Stimulated activated CD4-positive, alpha-beta T cell treated with anti-CD3 and anti-CD28 coated beads, Interleukin-4, amount 100 ng/mL, for 4 hours (primary cell): ENCODE data around the gene SMOC2.
"Not testable (repeated sequence)": the region's sequence is repeated elsewhere in the genome, so short reads cannot be mapped to it uniquely, and the experiment has no call there.

ENCODE experiments used
- DNase-seq, 2 experiments: peaks; one replicate each; pipeline ENCODE4 v3.0.0-alpha.2; 2020

Gene SMOC2

GRCh38 chr6:168609026-168609685, 168.2 kb downstream of the SMOC2 start:
- no peak for DNase-seq

DNA sequence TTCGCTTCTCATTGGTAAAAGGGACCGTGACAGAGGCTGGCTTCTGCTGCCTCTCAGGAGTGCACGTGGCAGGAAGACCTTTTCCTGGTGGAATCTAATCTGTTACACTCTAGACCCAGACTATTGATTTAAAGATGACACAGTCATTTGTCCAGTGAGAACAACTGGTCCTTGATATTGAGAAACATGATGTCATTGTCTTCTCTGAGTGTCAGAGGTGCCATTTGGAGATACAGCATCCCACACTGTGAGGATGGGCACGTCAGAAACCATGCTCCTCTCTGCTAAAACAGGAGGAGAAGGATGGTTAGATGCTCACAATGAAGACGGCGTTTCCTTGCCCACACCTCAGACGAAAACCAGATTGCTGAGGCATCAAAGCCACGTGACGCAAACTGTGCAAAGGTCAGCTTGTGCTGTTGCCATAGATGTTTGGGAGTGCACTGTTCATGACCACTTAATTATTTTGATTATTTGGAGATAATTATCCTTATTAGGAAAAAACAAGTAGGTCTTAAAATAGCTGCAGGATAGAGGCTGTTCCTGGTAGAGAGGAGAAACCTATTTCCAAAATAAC, 169.0 kb downstream of the SMOC2 start:
- no peak for DNase-seq

DNA sequence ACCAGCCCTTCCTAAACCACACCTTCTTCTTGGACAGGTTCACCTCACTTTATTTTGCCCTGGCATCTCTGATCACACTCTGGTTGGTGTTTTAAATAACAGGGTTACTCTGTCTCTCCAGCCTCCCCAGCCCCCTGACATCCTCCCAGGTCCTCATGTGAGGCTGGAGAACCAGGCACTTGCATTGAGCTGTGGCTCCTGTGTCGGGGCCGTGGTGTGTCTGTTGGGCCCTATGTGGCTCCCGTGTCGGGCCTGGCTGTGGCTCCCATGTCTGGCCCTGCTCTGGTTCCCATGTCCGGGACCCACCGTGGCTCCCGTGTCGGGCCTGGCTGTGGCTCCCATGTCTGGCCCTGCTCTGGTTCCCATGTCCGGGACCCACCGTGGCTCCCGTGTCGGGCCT, 170.0 kb downstream of the SMOC2 start:
- DNase-seq, result not testable (repeated sequence)

- DNase-seq, result no peak
These were observed 170.7 kb downstream of the SMOC2 start for GRCh38 chr6:168611691-168612090.

GRCh38 chr6:168612586-168612985, 171.6 kb downstream of the SMOC2 start:
- DNase-seq, result no peak

- DNase-seq, result no peak
These were observed 174.9 kb downstream of the SMOC2 start for GRCh38 chr6:168615837-168616236.

DNA sequence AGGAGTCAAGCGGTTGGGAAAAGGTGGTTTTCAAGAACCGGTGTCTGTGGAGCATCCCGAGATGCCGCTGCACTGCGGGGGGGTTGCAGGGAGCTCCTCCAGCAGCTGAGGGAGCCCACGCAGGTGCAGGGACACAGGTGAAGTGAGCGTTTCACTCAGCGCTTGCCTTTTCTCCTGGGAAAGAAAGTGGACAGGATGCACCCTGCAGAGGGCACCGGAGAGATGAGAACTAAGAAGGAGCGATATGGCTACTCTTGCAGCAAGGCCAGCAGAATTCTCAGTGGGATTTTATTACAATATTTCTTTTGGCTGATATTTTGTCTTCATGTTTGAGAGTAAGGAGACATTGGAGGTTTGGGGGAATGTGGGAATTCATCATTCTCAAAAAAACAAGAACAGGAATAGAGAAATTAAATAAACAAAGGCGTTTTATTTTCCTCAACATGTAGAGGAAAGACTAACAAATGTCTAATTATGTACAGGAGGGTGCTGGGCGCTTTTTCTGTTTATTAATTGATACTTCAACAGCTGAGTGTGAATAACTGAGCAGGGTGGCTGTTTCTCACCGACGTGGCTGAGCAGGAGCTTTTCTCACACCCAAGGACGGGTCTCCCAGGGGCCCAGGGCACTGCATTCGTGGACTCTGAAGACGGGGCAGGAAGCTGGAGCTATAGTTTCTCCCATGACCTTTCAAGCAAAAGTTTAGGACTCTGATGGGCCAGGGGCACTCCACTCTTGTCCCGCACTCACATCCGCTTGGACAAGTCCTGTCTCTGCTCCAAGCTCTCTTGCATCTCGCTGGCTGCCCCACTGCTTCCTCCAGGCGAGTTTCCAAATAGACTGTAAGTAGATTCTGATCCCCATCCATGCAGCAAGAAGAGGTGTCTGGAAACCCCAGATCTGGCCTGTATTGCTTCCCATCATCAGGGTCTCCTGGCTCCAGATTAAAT, 176.1 kb downstream of the SMOC2 start:
- no peak for DNase-seq

DNA sequence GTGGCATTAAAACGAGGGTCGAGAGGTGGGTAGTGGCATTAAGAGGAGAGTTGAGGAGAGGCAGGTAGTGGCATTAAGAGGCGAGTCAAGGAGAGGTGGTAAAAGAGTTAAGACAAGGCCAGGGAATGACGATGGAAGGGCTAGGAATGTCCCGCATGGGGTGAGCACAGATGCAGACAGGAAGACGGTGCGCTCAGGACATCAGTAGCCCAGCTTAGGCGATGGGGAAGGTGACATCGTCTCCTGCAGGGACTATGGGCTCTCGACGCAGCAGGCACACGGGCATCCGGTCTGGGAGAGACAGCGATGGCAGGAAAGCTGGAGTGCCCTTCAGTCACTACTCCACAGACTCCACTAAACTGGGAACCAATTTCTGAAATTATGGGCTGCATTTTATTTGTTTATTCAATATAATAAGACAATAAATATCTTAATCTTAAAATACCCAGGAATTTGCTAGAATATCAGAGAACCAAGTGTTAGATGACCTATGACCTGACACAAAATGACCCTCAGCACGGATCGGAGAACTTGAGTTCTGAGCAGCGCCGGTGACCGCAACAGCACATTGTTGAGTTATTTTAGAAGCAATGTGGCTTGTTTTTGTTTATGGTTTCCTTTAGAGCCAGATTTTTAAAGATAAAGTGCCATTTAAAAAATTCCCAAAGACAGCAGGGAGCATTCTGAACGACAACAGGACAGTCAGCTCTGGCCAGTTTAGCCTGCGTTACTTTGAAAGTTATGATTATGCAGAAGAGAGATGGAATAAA, 177.7 kb downstream of the SMOC2 start:
- DNase-seq, result no peak

DNA sequence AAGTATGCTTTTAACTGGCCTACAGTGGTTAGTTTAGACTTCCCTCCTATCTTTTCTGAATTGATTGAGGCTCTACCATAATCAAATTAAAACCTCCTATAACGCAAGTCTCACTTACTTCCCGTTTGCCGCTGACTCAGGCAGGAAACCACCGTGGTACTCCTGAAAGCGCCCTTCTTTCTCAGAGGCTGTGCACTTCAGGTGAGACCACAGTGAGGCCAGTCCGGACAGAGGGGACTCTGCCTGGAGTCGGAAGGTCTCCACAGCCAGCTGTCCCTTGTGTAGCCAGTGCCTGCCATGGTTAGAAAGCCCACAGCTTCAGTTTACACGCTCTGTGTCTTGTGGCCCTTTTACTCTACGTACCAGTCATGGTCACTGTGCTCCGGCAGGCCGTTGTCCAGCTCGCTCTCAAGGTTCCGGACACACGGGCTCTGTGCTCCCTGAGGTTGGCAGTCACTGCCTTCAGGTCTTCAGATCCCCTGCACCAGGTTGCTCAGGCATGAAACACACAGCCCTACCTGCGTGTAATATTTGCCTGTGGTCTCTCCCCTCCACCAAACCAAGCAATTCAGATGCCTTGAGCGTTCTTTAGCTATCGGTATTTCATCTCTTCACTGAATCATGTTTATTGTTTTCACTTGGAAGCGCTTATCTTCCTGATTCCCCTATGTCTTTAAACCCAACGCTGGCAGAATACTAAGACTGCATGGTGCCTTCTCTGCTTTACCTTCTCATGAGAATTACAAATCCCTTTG, 178.8 kb downstream of the SMOC2 start:
- DNase-seq, result no peak

GRCh38 chr6:168620578-168620977, 179.6 kb downstream of the SMOC2 start:
- no peak for DNase-seq

GRCh38 chr6:168623736-168624135, 182.8 kb downstream of the SMOC2 start:
- DNase-seq, result no peak

DNA sequence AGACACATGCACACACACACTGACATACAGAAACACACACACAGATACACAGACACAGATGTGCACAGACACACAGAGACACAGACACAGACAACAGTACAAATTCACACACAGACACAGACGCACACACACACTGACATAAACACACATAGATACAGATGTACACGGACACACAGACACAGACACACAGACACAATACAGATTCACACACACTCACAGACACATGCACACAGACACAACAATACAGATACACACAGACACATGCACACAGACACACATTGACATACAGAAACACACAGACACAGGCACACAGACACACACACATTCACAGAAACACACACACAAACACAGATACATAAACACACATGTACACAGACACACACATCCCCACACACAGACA, 183.6 kb downstream of the SMOC2 start:
- no peak for DNase-seq

DNA sequence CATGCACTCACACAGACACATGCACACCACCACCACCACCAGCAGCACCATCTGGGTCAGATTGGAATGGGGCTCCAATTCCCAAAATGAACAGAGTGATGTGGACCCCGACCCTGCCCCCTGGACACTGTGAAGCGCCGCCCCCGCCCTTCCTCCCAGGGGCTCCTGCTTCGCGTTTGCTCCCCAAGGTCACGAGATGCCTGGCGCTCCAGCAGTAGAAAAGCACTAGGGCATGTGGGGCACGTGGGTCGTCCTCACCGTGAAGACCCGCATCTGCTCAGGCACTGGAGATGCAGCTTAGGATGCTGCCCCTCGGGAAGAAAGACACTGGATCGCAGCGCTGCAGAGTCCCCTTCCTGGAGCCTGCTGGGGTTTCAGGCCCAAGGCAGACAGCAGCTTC, 184.0 kb downstream of the SMOC2 start:
- no peak for DNase-seq

- no peak for DNase-seq
These were observed 184.6 kb downstream of the SMOC2 start for GRCh38 chr6:168625602-168626001.

DNA sequence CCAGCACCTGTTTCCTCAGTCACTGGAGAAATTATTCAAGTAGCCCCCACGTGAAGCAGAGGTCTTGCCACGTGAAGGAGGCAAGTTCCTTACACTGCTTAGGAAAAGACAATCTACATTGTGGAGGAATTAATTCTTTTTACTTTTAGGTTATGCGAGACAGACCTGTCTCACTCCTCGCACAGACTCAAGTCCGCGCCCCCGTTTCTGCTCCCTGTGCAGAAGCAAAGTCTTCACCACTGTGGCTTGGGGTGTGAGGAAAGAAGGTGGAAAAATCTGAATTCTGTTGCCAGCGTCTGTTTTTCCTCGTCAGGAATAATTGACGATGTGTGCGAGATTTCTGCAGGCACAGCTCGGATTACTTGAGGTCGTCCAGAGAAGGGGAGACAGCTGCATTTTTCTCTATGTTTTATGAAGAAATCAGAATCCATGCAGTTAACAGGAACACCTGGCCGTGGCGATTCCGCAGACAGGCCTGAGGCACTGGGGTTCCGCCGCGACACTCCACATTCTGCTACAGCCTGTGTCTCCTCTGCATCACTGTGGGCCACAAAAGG, 185.1 kb downstream of the SMOC2 start:
- DNase-seq, result no peak

GRCh38 chr6:168627506-168628175, 186.7 kb downstream of the SMOC2 start:
- DNase-seq, result no peak

DNA sequence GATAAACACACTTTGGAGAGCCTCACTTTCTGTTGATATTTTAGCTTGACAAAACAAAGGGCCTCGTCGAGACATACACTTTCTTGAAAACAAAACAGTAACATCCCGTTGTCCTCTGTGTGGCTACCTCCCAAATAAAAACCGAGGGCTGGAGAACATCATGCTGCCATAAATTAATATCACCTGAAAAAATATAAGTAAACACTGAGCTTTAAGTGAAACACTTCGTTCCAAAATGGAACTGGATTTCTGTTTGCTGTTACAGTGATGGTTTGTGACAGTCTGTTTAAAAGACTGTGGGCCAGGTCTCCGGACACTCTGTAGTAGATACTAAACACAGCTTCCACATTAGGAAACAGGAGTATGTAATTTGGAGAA, 187.2 kb downstream of the SMOC2 start:
- DNase-seq, result no peak

- DNase-seq, result no peak
These were observed 187.8 kb downstream of the SMOC2 start for GRCh38 chr6:168628732-168629245.

DNA sequence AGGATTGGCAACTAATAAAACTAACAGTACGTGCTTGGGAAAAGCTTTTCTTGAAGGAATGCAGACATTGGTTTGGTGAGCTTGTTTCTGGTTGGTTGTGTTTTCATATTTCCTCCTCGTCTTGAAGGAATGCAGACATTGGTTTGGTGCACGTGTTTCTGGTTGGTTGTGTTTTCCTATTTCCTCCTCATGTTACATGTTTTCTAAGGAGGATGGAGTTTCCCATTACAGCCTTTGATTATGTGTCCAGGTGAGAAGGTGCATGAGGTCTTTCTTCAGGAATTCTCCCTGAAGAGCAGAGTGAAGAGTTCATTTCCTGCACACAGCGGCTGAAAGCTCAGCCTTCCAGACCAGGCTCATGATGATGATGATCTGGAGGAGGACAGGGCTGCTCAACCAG, 190.6 kb downstream of the SMOC2 start:
- no peak for DNase-seq

DNA sequence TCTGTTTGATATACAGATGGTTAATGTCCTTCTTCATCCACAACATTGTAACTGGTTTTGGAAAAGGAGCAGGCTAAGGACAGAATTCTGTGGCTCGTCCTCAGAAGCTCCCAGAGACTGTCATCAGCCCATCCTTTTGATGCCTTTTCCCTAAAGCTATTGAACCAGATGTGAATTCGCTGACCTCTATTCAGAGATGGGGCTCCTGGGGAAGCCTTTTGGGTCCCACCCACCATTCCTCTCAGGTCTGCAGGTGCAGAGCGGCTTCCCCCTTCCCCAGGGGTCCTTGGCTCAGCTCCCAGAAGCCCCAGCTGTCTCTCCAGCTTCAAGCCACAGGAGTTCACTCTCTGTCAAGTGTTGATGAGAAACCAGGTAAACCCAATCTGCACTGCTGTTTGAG, 191.7 kb downstream of the SMOC2 start:
- no peak for DNase-seq
